ENCODE results near the gene DLX4.

The DLX4 gene

DNA sequence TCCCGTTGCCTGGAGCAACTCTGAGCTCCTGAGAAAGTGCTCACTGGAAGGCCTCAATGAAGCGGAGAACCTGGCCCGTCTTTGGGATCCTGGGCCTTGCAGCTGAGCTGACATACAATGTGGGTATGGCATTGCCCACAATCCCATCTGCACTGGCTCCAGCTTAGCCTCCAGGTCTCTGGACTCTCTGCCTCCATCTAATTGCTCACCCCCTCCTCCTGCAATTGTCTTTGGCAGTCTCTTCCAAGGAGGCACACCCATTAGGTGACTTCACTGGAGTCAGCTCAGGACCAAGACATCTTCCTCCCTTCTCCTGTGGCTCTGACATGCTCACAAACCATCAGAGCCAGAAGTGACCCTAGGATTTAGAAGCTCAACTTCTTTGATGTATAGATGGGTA is 1.5 kb downstream of the DLX4 start:
- no peak for DNase-seq

GRCh38 chr17:49971199-49971847 is 2.3 kb downstream of the DLX4 start:
- no peak for DNase-seq

DNA sequence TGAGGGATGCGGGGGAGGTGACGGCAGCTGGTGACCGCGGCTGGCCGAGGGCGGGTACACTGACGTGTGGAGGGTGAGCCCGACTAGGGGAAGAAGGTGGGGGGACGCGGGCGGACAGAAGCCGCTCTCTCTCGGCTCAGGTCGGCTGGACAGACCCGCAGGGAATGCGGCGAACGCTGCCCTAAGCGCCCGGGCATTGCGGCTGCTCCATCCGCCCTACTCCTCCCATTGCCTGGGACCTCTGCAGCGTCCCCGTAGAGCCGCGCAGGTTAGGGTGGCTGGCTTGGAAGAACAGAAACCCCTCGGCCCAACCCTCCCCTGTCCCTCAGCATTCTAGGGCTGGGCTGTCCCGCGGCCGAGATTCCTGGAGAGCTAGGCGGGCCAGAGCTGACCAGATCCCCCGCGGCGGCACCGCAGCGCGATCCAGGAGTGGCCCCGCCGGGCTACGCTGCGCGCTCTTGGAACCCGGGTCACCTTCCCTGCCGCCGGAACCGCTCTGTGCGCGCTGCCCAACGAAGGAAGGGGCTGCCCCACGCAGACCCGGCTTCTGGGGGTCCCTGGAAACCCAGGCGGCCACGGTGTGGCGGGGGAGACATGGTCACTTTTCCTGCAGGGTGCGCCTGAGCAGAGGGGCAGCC is 3.0 kb downstream of the DLX4 start:
- no peak for DNase-seq

DNA sequence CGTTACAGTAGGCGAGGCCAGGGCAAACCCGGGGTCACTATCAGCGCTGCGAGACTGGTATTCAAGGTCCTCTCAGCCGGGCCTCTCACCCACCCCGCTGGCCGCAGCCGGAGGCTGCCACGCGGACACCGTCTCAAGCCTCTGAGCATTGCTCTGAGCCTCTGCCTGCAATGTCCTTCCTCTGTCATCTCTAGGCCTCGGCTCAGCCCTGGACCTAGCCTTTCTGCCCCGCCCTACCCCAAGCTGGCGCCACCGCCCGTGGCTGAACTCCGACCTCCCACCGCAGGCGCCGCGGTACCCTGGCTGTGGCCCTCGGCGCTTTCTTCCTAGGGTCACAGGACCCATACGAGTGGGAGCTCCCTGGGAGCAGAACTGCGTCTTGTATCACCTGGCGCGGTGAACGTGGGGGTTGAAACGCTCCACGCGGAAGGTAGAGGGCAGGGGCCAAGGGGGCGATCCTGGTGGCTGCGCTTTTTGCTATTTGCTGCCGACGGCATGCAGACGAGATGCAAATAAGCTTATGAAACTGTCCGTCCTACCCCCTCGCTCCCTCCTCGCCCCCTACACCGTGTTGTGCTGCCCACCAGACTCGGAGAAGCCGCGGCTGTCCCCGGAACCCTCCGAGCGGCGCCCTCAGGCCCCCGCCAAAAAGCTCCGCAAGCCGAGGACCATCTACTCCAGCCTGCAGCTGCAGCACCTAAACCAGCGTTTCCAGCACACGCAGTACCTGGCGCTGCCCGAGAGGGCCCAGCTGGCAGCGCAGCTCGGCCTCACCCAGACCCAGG is 3.7 kb downstream of the DLX4 start:
- no peak for DNase-seq

DNA sequence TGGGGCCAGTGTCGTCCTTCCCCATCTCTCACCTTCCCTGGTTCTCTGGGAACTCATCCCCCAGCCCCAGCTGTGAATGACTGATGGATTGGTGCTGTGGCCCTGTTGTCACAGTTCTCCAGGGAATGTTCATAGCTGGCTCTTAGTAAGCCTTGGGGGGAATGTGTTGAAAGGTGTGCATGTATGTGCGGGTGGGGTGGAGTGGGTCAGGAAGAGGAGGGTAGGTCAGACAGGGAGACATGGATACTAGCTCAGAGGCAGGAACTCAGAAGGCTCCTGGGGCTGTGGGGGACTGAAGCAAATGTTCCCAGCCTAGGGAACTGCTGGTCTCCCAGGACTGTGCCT is 4.3 kb downstream of the DLX4 start:
- DNase-seq = no peak

GRCh38 chr17:49975531-49975930 is 6.5 kb downstream of the DLX4 start:
- no peak for DNase-seq

DNA sequence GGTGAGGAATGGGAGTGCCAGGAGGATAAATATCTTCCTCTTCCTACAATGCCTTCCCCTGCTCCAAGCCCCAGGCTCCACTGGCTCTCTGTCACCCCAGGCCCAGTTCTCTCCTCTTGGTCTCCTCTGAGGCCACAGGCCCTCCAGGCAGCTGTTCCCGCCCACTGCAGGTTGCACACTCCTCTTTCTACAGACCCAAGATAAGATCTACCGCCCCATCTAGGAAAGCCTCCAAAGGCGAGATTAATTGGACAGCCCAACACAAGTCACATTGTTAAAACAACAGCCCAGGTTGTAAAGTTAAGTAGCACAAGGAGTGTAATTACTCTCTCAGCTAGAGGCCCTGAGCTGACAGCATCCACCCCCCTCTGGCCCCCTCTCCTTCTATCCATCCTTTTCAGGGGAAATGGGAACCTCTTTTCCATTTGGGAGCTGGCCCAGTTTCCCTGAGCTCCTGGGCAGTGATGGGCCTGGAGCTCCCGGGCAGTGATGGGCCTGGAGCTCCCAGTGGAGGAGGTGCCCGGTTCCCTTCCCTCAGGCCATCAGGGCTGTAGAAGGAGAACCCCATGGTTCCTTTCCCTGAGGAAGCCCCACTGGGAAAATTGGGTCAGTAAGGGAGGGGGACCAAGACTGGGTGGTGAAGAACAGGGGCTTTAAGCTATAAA is 7.3 kb downstream of the DLX4 start:
- DNase-seq = no peak

- no peak for DNase-seq
Measured at GRCh38 chr17:49976828-49977202, 7.8 kb downstream of the DLX4 start.

DNA sequence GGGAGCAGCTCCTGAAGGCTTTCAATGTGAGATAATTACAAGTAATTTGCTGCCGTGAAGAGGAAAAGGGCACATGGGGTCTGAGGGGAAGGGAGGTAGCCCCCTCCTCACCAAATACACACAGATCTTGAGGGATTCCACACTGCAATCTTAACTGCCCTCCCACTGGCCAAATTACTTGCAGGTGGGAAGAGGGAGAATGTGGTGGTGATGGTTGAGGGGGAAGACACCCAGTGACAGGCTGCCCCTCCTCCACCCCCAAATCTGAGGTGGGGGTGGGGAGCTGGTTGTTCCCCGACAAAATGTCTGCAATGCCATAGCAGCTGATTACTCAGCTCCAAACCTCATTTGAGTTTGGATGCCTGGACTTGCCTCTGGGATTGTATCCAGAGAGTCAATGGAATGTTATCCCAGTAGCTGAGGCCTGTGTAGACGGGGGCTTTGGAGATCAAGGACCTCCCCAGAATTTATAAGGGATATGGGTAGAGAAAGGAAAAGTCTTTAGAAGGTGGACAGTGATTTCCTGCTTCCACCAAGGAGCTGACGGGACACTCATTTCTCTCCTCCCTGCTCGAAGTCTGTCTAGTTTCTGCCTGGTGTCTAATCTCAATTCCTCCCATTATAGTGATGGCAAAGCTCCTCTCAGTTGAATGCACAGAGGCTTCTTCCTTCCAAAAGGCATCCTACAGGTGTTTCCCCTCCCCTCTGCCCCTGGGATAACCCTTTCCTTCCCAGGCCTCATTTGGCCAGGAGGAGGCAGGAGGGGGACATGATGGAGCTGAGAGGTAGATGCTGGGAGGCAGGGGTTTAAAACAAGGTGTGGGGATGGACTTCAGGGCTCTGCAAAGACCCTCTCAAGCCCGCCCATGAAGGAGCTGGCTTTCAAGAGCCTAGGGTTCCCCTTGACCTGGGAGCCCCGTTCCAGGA is 8.7 kb downstream of the DLX4 start:
- no peak for DNase-seq

DNA sequence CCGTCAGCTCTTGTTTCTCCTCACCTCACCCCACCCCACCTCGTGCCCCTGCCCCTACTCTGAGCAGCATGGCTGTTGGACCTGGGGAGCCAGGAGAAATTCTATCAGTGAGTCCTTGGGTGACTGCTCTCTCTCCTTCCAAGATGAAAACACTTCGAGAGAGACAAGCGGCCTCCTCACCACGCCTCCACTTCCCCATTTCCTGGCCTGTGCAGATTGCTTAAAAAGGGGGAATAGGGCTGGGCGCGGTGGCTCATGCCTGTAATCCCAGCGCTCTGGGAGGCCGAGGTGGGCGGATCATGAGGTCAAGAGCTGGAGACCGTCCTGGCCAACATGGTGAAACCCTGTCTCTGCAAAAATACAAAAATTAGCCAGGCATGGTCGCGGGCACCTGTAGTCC is 9.5 kb downstream of the DLX4 start:
- no peak for DNase-seq

DNA sequence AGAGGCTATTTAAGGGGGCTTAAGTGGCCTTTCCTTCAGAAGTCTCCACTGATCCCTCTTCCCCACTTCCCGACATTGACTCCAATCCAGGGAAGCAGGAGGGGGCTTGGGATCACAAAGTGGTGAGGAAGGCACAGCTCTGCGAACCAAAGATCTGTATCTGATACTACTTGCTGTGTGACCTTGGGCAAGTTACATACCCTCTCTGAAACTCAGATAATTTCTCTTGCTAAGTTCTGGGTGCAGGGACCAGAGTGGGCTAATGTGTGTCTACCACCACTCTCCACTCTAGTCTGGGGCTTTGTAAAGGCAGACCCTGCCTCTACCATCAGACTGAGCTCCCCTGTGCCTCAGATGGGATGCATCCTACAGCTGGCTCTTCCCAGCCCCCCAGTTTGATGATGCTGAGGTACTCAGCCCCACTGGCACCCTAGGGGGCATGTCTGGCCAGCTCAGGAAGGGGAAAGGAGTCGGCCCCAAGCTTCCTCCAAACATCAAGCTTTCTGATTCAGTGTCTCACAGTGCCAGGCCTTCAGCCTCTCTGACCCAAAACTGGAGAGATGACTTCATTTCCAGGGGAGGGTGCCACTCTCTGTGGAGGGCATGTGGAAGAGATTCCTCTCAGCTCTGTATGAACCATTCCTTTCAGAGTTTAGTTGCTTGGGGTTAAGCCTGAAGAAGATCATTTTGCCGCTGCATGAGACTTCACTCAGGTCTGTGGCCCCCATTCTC is 10.9 kb downstream of the DLX4 start:
- DNase-seq = no peak

- DNase-seq = no peak
Measured at GRCh38 chr17:49980703-49981197, 11.8 kb downstream of the DLX4 start.

GRCh38 chr17:49984283-49984682 is 15.3 kb downstream of the DLX4 start:
- DNase-seq = no peak

DNA sequence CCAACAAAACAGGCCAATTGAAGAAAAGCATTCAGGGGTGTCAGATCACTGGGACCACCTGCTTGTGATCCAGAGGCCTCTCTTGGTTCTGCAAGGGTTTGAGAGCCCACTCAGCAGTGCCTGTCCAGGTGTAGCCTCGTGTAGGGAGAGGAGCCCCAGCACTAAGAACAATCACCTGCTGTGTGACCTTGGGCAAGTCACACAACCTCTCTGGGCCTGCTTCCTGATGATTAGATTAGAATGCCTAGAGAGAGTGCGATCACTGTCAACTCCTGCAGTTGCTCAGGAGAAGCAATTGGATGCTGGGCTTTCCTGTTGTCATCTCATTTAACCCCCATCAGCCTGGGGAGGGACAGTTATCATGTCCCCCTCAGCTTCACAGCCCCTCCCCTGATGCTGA is 15.8 kb downstream of the DLX4 start:
- no peak for DNase-seq

- no peak for DNase-seq
Measured at GRCh38 chr17:49985310-49985990, 16.5 kb downstream of the DLX4 start.

DNA sequence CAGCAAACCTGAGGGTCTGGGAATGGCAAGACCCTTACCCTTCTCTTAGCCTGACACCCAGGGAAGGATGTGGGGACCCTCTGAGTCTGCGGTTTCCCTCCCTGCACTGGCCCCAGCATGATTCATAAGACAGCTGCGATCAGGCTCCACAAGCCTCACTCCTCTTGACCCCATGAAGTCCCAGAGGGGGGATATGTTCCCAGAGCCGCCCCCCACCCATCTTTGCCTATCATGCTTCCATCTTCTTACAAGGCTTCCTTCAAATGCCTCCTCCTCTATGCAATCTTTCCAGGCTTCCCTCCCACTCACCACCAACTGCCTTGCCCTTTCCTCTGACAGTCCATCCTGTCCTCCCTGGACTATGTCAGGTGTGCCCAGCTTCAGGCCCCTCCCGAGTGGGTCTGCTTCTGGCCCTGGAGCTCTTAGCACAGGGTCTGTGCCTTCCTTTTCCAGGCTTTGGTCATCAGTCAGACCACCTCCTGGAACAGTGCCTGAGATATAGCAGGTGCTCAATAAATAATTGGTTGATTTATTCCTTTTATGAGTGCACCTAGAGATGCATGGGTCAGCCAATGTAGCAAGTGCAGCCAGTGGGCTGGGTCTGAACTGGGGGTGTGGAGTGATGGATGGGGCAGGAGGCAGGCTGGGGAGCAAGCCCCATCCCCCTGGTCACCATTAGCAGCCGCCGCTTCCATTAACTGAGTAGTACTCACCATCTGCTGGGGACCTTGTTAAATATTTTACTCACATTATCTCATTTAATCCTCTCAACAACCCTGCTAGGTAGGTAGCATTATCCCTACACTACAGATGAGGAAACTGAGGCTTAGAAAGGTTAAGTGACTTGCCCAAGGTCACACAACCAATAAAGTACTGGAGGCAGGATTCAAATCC is 17.7 kb downstream of the DLX4 start:
- DNase-seq = no peak

- no peak for DNase-seq
Measured at GRCh38 chr17:49987290-49987585, 18.2 kb downstream of the DLX4 start.

DNA sequence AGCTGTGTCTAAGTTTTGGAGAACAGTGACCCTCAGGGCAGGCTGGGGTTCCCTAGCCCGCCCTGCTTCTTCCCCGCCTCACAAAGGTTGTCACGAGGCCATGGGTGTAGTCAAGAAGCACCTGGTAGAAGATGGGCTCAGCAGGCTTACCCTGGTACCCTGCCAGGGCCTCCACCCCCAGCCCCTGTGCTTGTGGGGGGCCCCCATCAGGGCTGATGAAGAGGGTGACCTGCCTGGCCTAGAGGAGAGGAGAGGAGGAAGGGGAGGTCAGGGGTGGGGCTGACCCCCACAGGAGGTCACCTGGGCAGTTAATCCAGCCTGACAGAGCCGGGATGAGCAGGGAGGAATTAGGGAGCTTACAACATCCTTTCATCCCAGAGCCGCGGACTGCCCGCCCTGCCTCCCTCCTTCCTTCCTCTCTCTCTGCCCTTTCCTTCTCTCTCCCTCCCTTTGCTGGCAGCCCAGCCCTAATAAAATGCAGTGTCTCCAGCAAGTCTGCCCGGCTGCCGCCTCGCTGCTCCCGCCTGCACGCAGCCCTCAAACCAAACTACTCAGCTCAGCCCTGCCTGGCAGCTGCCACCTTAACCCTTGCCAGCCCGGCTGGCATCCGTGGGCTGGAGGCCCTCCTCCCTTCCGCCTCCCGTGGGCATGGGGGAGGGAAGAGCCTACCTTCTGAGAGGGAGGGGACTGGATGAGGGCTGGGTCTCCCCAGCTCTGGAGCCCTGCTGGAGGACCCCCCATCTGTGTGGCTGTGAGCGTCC is 18.9 kb downstream of the DLX4 start:
- DNase-seq = no peak

GRCh38 chr17:49989518-49989880 is 20.5 kb downstream of the DLX4 start:
- no peak for DNase-seq

GRCh38 chr17:49990331-49990730 is 21.3 kb downstream of the DLX4 start:
- no peak for DNase-seq
